ENCODE measurements around the gene BACH2. TPM values are rescaled to one million over a fixed set of nuclear protein-coding genes. Genes with fewer than 3 reads are reported as not detected.

The BACH2 gene
- total and polyA plus RNA-seq, 10 of the 15 experiments (the other 5 are each of a cell fraction or from before 2014, with no cell fraction given), result 0.03 to 0.28 (median 0.04) TPM; not detected in 3

- TF ChIP-seq BCL3 (IDR thresholded peaks at IDR 0.05; ENCODE audit: borderline replicate concordance, insufficient read depth, low read depth, low read length, poor library complexity, severe bottlenecking), result no peak
- TF ChIP-seq IKZF1 (conservative IDR thresholded peaks at IDR 0.05), result peak; percentile 49; the same call in 1 of the 2 replicates
- no peak for TF ChIP-seq BMI1 (IDR thresholded peaks at IDR 0.05; ENCODE audit: borderline replicate concordance)
- TF ChIP-seq SMAD1 (IDR thresholded peaks at IDR 0.05; ENCODE audit: low read depth, partially characterized antibody), result no peak
- TF ChIP-seq YBX1 (IDR thresholded peaks at IDR 0.05), result no peak
- TF ChIP-seq SREBF2 (IDR thresholded peaks at IDR 0.05; ENCODE audit: low read length), result no peak
- TF ChIP-seq KLF5 (IDR thresholded peaks at IDR 0.05; ENCODE audit: partially characterized antibody), result no peak
- no peak for TF ChIP-seq ZNF274 (IDR thresholded peaks at IDR 0.05; ENCODE audit: insufficient read depth, insufficient read length)
- no peak for TF ChIP-seq PBX3 (IDR thresholded peaks at IDR 0.05; ENCODE audit: insufficient replicate concordance, low read depth, low read length)
- TF ChIP-seq USF2 (IDR thresholded peaks at IDR 0.05; ENCODE audit: borderline replicate concordance, low read depth, low read length), result no peak
- no peak for TF ChIP-seq ESRRA (IDR thresholded peaks at IDR 0.05; ENCODE audit: low read length)
- peak in 1 of 2 experiments; percentile 56; a peak in 2 of 4 replicates for TF ChIP-seq ETV6 (conservative IDR thresholded peaks at IDR 0.05 in 1 of 2, IDR thresholded peaks at IDR 0.05 in 1 of 2; ENCODE audit: borderline replicate concordance in 1 of 2, low read depth in 1 of 2)
- 0 out of 2 replicates have a peak, but pooled peaks have one; percentile 15 for TF ChIP-seq RELB (IDR thresholded peaks at IDR 0.05; ENCODE audit: low read depth)
- TF ChIP-seq CHD4 (IDR thresholded peaks at IDR 0.05), result no peak
- no peak for TF ChIP-seq E2F4 (IDR thresholded peaks at IDR 0.05; ENCODE audit: low read depth, low read length)
- 0 out of 2 replicates have a peak, but pooled peaks have one; percentile 39 for TF ChIP-seq CBFB (IDR thresholded peaks at IDR 0.05; ENCODE audit: low read depth)
- no peak for TF ChIP-seq YY1 (IDR thresholded peaks at IDR 0.05; ENCODE audit: low read depth, low read length)
- no peak for TF ChIP-seq HDAC6 (IDR thresholded peaks at IDR 0.05; ENCODE audit: unreplicated experiment)
- TF ChIP-seq ASH2L (IDR thresholded peaks at IDR 0.05; ENCODE audit: borderline replicate concordance, low read depth), result no peak
- TF ChIP-seq NFYA (IDR thresholded peaks at IDR 0.05; ENCODE audit: borderline replicate concordance, low read depth, low read length), result no peak
These were observed 188.8 kb downstream of the BACH2 start (continued) for GRCh38 chr6:90107771-90108282.
